ENCODE results near the gene APOL4. TPM values are rescaled to one million over a fixed set of nuclear protein-coding genes. Genes with fewer than 3 reads are reported as not detected.
"Not testable (repeated sequence)": the region's sequence is repeated elsewhere in the genome, so short reads cannot be mapped to it uniquely, and the experiment has no call there.

The APOL4 gene
- total and polyA plus RNA-seq, 7 donors: 1.2 to 14.0 (median 4.8) TPM

DNA sequence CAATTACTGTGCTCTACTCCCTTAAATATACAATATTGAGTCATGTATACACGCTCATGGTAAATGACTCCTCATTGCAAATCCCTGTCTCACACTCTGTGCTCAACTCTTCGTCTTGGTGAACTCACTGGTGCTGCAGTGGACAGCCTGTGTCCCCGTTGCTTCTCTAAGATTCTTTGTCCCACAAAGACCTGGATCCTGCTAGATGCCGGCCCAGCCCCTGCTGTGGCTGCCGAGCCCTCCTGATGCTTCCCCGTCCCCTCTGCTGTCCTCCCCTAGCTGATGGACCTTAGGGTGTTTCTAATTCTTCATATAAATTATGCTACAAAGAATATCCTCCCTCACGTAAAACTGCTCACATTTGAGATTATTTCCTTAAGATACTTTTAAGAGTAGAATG, 32.2 kb upstream of the APOL4 start:
- no peaks in the 10 kb centered on the region for H3K27me3 ChIP-seq
- H3K4me1 ChIP-seq: peaks cover 0 to 43% (median 40%) of the 10 kb centered on the region in 4 donors
- 91 to 93% methylated on average over 7 of the region's 7 CpGs for WGBS, 2 donors
- H3K27ac ChIP-seq: no peak overlapping the region
- intact Hi-C loops (cut with DNase I): no loop called here
- TF ChIP-seq POLR2AphosphoS5 (IDR thresholded peaks at IDR 0.05): no peak
- TF ChIP-seq, protein P1, sequence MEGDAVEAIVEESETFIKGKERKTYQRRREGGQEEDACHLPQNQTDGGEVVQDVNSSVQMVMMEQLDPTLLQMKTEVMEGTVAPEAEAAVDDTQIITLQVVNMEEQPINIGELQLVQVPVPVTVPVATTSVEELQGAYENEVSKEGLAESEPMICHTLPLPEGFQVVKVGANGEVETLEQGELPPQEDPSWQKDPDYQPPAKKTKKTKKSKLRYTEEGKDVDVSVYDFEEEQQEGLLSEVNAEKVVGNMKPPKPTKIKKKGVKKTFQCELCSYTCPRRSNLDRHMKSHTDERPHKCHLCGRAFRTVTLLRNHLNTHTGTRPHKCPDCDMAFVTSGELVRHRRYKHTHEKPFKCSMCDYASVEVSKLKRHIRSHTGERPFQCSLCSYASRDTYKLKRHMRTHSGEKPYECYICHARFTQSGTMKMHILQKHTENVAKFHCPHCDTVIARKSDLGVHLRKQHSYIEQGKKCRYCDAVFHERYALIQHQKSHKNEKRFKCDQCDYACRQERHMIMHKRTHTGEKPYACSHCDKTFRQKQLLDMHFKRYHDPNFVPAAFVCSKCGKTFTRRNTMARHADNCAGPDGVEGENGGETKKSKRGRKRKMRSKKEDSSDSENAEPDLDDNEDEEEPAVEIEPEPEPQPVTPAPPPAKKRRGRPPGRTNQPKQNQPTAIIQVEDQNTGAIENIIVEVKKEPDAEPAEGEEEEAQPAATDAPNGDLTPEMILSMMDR (IDR thresholded peaks at IDR 0.05): no peak
- TF ChIP-seq POLR2A (IDR thresholded peaks at IDR 0.05): no peak
- no peak for TF ChIP-seq EP300 (IDR thresholded peaks at IDR 0.05)
- DNase-seq: no peak
- no peak overlapping the region for H3K4me3 ChIP-seq
- H3K9me3 ChIP-seq: no peaks in the 10 kb centered on the region
- peaks cover 5 to 52% (median 30%) of the 10 kb centered on the region in 4 donors for H3K36me3 ChIP-seq

DNA sequence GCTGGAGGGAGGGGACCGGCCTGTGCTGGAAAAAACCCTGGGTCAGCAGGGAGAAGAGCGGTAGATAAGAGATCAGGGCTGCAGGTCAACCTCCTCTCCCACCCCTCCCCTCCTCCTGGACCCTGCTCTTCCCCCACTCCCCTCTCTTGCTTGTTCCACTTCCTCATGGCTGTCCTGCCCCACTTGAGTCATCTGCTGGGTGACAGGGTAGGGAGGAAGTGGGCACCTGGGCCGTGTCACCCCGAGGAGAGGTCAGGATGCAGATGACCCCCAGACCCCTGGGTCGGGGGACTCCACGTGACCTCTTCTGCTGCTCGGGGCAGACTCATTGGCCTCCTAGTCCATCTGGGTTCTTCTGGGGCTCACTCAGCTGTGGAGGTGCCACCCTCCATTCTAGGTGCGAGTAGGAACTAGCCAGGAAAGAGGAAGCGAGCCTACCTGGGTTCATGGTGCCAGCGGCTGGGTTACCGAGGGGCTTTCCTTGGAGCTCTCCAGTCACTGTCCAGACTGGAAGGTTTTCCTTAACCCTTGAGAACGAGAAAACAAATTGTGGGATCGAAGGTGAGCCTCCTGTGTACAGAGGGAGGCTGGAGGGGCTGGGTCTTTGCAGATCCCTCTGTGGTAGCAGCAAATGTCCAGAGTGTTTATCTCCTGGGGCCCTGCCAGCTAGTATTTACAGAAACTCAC, 31.2 kb upstream of the APOL4 start:
- Histone ChIP-seq H3K36me3 (peaks cover 5 to 60% (median 35%) of the 10 kb centered on the region in 4 donors), H3K27ac (no peak overlapping the region), H3K9me3 (no peaks in the 10 kb centered on the region), H3K27me3 (no peaks in the 10 kb centered on the region), H3K4me1 (peaks cover 0 to 34% (median 32%) of the 10 kb centered on the region in 4 donors), H3K4me3 (no peak overlapping the region)
- DNase-seq: no peak
- 78 to 82% methylated on average over 13 of the region's 13 CpGs for WGBS, 2 donors
- no peak for TF ChIP-seq EP300 (IDR thresholded peaks at IDR 0.05)
- TF ChIP-seq POLR2A (IDR thresholded peaks at IDR 0.05): no peak
- TF ChIP-seq POLR2AphosphoS5 (IDR thresholded peaks at IDR 0.05): no peak
- TF ChIP-seq, protein P1 (IDR thresholded peaks at IDR 0.05): no peak
- intact Hi-C loops (cut with DNase I): no loop called here

DNA sequence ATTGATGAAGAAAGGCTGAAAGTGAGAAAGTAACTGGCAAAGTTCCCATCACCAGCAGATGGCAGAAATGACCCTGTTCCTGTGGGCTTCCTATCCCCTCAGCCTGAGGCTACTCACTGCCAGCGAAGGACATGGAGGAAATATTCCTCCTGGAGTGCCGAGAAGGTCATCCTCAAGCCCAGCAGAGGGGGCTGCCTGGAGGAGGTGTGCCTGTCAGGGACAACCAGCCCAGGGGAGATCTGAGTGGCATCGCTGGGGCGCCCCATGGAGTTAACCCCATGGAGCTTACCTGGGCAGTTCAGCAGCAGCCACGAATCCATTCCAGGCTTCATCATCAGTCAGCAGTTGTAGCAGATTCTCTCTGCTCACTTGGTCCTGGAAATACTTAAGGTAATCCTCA, 29.4 kb upstream of the APOL4 start:
- H3K27me3 ChIP-seq; intact Hi-C loops (cut with DNase I); H3K9me3 ChIP-seq; H3K27ac ChIP-seq; DNase-seq; H3K4me3 ChIP-seq: not testable (repeated sequence)
- Histone ChIP-seq H3K4me1 (peaks cover 0 to 16% (median 15%) of the 10 kb centered on the region in 4 donors), H3K36me3 (peaks cover 5 to 66% (median 40%) of the 10 kb centered on the region in 4 donors)
- 86 to 91% methylated on average over 5 of the region's 5 CpGs for WGBS, 2 donors

DNA sequence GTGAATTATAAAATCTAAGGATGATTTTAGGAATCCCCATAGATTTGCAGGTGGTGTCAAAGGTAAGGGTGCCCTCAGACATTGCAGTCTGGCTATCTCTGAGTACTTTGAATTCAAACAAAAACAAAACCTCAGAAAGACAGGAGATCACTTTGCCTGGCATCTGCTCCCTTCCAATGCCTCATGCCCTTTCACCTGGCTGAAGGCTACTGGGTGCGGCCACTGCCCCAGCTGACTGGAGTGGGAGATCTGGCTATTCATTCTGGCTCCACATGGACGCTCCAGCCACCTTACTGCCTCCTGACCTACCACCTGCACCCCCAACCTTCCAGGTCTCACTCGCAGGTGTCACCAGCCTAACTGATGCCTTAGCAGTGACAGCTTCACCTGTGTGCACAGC, 28.0 kb upstream of the APOL4 start:
- H3K9me3 ChIP-seq; intact Hi-C loops (cut with DNase I); H3K4me1 ChIP-seq; H3K4me3 ChIP-seq; H3K27ac ChIP-seq; DNase-seq; H3K27me3 ChIP-seq: not testable (repeated sequence)
- H3K36me3 ChIP-seq: peaks cover 5 to 66% (median 40%) of the 10 kb centered on the region in 4 donors
- 92 to 99% methylated on average over 3 of the region's 3 CpGs for WGBS, 2 donors

DNA sequence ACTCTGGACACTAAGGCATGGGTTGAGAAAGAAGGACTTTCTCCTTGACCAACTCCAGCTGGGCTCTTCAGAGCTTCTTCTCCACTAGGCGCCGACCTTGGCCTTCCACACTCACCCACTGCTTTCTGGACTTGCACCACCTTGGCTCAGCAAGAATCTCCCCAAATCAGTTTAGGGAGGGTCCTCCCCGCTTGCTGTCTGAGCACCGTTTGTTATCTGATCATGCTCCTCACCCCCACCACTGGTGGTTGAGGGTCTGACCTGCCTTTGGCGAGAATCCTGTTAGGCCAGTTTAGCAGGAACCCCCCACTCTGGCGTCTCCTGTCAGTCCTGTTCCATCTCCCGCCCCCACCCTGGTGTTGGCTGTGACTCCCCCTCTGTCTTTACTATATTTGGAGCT, 27.3 kb upstream of the APOL4 start:
- no peaks in the 10 kb centered on the region for H3K9me3 ChIP-seq
- DNase-seq: no peak
- no peak overlapping the region for H3K4me3 ChIP-seq
- TF ChIP-seq POLR2A (IDR thresholded peaks at IDR 0.05): no peak
- TF ChIP-seq, protein P1 (IDR thresholded peaks at IDR 0.05): no peak
- no peak for TF ChIP-seq POLR2AphosphoS5 (IDR thresholded peaks at IDR 0.05)
- TF ChIP-seq EP300 (IDR thresholded peaks at IDR 0.05): no peak
- intact Hi-C loops (cut with DNase I): no loop called here
- no peak overlapping the region for H3K27ac ChIP-seq
- H3K27me3 ChIP-seq: no peaks in the 10 kb centered on the region
- 89 to 91% methylated on average over 7 of the region's 7 CpGs for whole genome bisulfite sequencing, 2 donors
- no peaks in the 10 kb centered on the region for H3K4me1 ChIP-seq
- H3K36me3 ChIP-seq: peaks cover 5 to 63% (median 40%) of the 10 kb centered on the region in 4 donors

DNA sequence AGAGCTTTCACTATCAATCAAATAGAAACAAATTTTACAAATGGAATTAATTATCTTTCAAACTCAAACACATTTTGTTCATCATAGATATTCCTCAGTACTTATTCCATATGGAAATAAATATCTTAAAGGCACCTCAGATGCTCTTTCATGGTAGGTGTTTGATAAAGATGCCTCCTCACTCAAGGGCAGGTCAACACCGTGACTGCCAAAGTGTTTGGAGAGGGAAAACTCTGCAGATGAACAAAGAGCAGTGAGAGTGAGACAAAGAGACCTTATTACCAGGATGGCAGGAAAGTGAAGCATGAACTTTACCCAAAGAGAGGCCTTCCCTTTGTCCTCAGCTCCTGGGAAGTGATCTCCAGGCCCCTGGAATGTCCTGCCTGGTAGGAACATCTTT, 26.8 kb upstream of the APOL4 start:
- H3K4me1 ChIP-seq; H3K9me3 ChIP-seq; DNase-seq; H3K27ac ChIP-seq; H3K27me3 ChIP-seq; H3K4me3 ChIP-seq; intact Hi-C loops (cut with DNase I): not testable (repeated sequence)
- H3K36me3 ChIP-seq: peaks cover 5 to 57% (median 40%) of the 10 kb centered on the region in 4 donors
- 93 to 94% methylated on average over 1 of the region's 1 CpG for WGBS, 2 donors

Data from sigmoid colon (tissue), 7 donors.